Adrenal gland (tissue), 5 donors: Measurements from ENCODE around the gene CCNO.

Experiments
- POLR2A ChIP-seq, 2 donors: fragments of 450-650 bp; IDR thresholded peaks; one replicate each; pipeline ENCODE4 v1.6.1; 2017; ENCODE audit warnings: antibody characterized with exemption in 2 of 2, mild to moderate bottlenecking in 2 of 2, moderate library complexity in 1 of 2
- TF ChIP-seq, protein P1 (sequence below), 6 experiments: fragments of 450-650 bp in 4 of 6; fragments of 200-600 bp in 2 of 6; sonication (generic) in 1 of 6; IDR thresholded peaks; 1 replicate in 5 of 6; 2 replicates in 1 of 6; pipeline versions ENCODE4 v1.5.1 to v1.8.0; 2016 to 2021; ENCODE audit warnings: antibody characterized with exemption in 6 of 6, mild to moderate bottlenecking in 2 of 6, moderate library complexity in 1 of 6
- donor health status: DM: no; HTN: no; CAD: no.

DNA sequence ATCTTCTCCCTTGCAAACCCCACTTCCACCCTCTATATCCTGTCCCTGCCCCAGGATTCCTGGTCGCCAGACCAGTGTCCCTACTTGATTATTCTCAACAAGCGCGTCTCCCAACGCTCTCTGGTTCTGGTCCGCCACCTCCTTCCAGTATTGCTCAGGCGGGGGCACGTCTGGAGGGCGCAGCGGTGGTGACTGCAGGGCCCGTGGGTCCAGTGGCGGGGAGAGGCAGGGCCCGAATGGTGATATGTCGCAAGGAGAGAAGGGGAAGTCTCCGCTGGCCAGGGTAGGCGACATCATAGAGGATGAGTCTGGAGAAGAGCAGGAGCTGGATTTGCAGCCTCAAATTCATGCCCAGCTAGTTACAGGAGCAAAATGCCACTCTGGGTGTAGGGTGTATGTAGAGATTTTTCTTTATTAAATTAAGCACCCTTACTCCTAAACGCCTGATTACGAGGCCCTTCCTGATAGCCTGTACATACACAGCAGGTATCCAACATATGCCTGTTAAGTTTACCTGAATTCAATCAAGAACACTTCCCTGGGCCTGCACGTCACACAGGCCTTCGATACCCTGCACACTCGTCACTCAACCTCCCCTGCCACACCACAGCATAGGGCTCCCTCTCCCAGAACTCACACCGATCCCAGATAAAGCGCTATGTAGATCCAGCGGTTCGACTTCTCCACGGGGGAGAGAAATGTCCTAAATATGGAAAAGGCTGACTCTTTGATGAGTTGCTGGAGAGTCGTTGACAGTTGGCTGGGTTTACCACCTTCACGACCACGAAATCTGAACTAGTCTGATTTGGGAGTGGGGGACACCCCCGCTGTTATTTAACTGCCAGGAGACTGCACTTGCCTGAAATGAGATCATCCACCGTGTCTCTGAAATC is 11.1 kb downstream of the CCNO start:
- TF ChIP-seq POLR2A (IDR thresholded peaks at IDR 0.05), result no peak
- TF ChIP-seq, protein P1, sequence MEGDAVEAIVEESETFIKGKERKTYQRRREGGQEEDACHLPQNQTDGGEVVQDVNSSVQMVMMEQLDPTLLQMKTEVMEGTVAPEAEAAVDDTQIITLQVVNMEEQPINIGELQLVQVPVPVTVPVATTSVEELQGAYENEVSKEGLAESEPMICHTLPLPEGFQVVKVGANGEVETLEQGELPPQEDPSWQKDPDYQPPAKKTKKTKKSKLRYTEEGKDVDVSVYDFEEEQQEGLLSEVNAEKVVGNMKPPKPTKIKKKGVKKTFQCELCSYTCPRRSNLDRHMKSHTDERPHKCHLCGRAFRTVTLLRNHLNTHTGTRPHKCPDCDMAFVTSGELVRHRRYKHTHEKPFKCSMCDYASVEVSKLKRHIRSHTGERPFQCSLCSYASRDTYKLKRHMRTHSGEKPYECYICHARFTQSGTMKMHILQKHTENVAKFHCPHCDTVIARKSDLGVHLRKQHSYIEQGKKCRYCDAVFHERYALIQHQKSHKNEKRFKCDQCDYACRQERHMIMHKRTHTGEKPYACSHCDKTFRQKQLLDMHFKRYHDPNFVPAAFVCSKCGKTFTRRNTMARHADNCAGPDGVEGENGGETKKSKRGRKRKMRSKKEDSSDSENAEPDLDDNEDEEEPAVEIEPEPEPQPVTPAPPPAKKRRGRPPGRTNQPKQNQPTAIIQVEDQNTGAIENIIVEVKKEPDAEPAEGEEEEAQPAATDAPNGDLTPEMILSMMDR (IDR thresholded peaks at IDR 0.05), result no peak
